Muscle layer of duodenum (tissue), 2 donors: ENCODE results near the gene ZNF219.
A peak's percentile ranks its signal among the peaks of the same experiment; 100 is the strongest.

Experiments used
- H3K27ac ChIP-seq: one replicate; pipeline ENCODE4 v1.7.0; 2013; ENCODE audit warnings: mild to moderate bottlenecking, low read length
- H3K27me3 ChIP-seq: one replicate; pipeline ENCODE4 v1.7.0; 2013; ENCODE audit warnings: low read depth, mild to moderate bottlenecking, control low read depth, low read length
- H3K36me3 ChIP-seq, 2 donors: one replicate each; pipeline ENCODE4 v1.7.0; 2013; ENCODE audit warnings: low read length in 2 of 2, control low read depth in 1 of 2, mild to moderate bottlenecking in 1 of 2; ENCODE audit not compliant: insufficient read depth in 2 of 2, control insufficient read depth in 1 of 2
- H3K4me1 ChIP-seq, 2 donors: one replicate each; pipeline ENCODE4 v1.7.0; 2013; ENCODE audit warnings: low read length in 2 of 2, mild to moderate bottlenecking in 2 of 2, control low read depth in 1 of 2, moderate library complexity in 1 of 2; ENCODE audit not compliant: insufficient read depth in 2 of 2, control insufficient read depth in 1 of 2
- H3K4me3 ChIP-seq, 2 donors: one replicate each; pipeline ENCODE4 v1.7.0; 2013; ENCODE audit warnings: low read length in 2 of 2, low read depth in 1 of 2, mild to moderate bottlenecking in 1 of 2
- H3K9me3 ChIP-seq, 2 donors: one replicate each; pipeline ENCODE4 v1.7.0; 2013; ENCODE audit warnings: low read length in 2 of 2, control low read depth in 1 of 2, mild to moderate bottlenecking in 1 of 2; ENCODE audit not compliant: control insufficient read depth in 1 of 2
- donor health status: healthy.

The ZNF219 gene

GRCh38 chr14:21109377-21110138 is 11.1 kb upstream of the ZNF219 start:
- peaks cover 14 to 21% of the 10 kb centered on the region in 2 donors for H3K4me1 ChIP-seq
- H3K4me3 ChIP-seq, result no peak overlapping the region
- no peak overlapping the region for H3K27ac ChIP-seq
- no peaks in the 10 kb centered on the region for H3K27me3 ChIP-seq
- H3K9me3 ChIP-seq, result no peaks in the 10 kb centered on the region
- no peaks in the 10 kb centered on the region for H3K36me3 ChIP-seq

GRCh38 chr14:21108791-21109190 is 10.3 kb upstream of the ZNF219 start:
- H3K4me3 ChIP-seq, result no peak overlapping the region
- H3K27me3 ChIP-seq, result no peaks in the 10 kb centered on the region
- no peak overlapping the region for H3K27ac ChIP-seq
- H3K36me3 ChIP-seq, result no peaks in the 10 kb centered on the region
- peaks cover 14 to 22% of the 10 kb centered on the region in 2 donors for H3K4me1 ChIP-seq
- H3K9me3 ChIP-seq, result no peaks in the 10 kb centered on the region

- H3K27me3 ChIP-seq, result no peaks in the 10 kb centered on the region
- no peaks in the 10 kb centered on the region for H3K9me3 ChIP-seq
- H3K4me1 ChIP-seq, result peaks cover 14 to 33% of the 10 kb centered on the region in 2 donors
- no peak overlapping the region for H3K4me3 ChIP-seq
- peak overlapping the region; percentile 25 for H3K27ac ChIP-seq
- H3K36me3 ChIP-seq, result no peaks in the 10 kb centered on the region
These were observed 8.9 kb upstream of the ZNF219 start for GRCh38 chr14:21107283-21107800.

- Histone ChIP-seq H3K27ac (peak overlapping the region; percentile 25), H3K4me3 (peak overlapping the region in 1 of 2 donors; percentile 28), H3K36me3 (no peaks in the 10 kb centered on the region), H3K27me3 (no peaks in the 10 kb centered on the region), H3K9me3 (no peaks in the 10 kb centered on the region), H3K4me1 (peaks cover 14 to 38% of the 10 kb centered on the region in 2 donors)
These were observed 8.2 kb upstream of the ZNF219 start for GRCh38 chr14:21106498-21107282.

GRCh38 chr14:21106176-21106497 is 7.7 kb upstream of the ZNF219 start:
- Histone ChIP-seq H3K27ac (no peak overlapping the region), H3K9me3 (no peaks in the 10 kb centered on the region), H3K36me3 (no peaks in the 10 kb centered on the region), H3K27me3 (no peaks in the 10 kb centered on the region), H3K4me1 (peaks cover 14 to 38% of the 10 kb centered on the region in 2 donors), H3K4me3 (no peak overlapping the region)

GRCh38 chr14:21105095-21105494 is 6.6 kb upstream of the ZNF219 start:
- Histone ChIP-seq H3K9me3 (no peaks in the 10 kb centered on the region), H3K36me3 (no peaks in the 10 kb centered on the region), H3K27ac (peak overlapping the region; percentile 92), H3K4me3 (peak overlapping the region in 1 of 2 donors; percentile 73), H3K27me3 (no peaks in the 10 kb centered on the region), H3K4me1 (peaks cover 14 to 38% of the 10 kb centered on the region in 2 donors)

GRCh38 chr14:21104448-21105060 is 6.1 kb upstream of the ZNF219 start:
- no peaks in the 10 kb centered on the region for H3K36me3 ChIP-seq
- H3K4me1 ChIP-seq, result peaks cover 19 to 43% of the 10 kb centered on the region in 2 donors
- peak overlapping the region; percentile 71 to 73 for H3K4me3 ChIP-seq
- no peaks in the 10 kb centered on the region for H3K9me3 ChIP-seq
- H3K27me3 ChIP-seq, result no peaks in the 10 kb centered on the region
- H3K27ac ChIP-seq, result peak overlapping the region; percentile 92

GRCh38 chr14:21103710-21104447 is 5.4 kb upstream of the ZNF219 start:
- Histone ChIP-seq H3K27me3 (no peaks in the 10 kb centered on the region), H3K4me3 (peak overlapping the region; percentile 71 to 73), H3K4me1 (peaks cover 23 to 49% of the 10 kb centered on the region in 2 donors), H3K27ac (peak overlapping the region; percentile 92), H3K9me3 (no peaks in the 10 kb centered on the region), H3K36me3 (no peaks in the 10 kb centered on the region)

- Histone ChIP-seq H3K36me3 (no peaks in the 10 kb centered on the region), H3K9me3 (no peaks in the 10 kb centered on the region), H3K4me3 (peak overlapping the region; percentile 71 to 73), H3K27ac (peak overlapping the region; percentile 92), H3K27me3 (no peaks in the 10 kb centered on the region), H3K4me1 (peaks cover 23 to 49% of the 10 kb centered on the region in 2 donors)
These were observed 4.9 kb upstream of the ZNF219 start for GRCh38 chr14:21103411-21103709.

GRCh38 chr14:21102521-21103410 is 4.3 kb upstream of the ZNF219 start:
- Histone ChIP-seq H3K4me1 (peaks cover 23 to 49% of the 10 kb centered on the region in 2 donors), H3K27me3 (no peaks in the 10 kb centered on the region), H3K9me3 (no peaks in the 10 kb centered on the region), H3K4me3 (peak overlapping the region; percentile 71 to 73), H3K36me3 (no peaks in the 10 kb centered on the region), H3K27ac (peak overlapping the region; percentile 92)
